AG20443 (cell line): ENCODE measurements around the gene ELFN1.

ENCODE experiments used
- DNase-seq: peaks from one replicate; pipeline ENCODE4 v3.0.0; 2012; ENCODE audit warnings: low spot score, mixed read lengths

ELFN1 gene

GRCh38 chr7:1663857-1664651, 6.0 kb upstream of the ELFN1 start:
- DNase-seq, result no peak

GRCh38 chr7:1664711-1665548, 5.1 kb upstream of the ELFN1 start:
- DNase-seq, result peak; percentile 87

DNA sequence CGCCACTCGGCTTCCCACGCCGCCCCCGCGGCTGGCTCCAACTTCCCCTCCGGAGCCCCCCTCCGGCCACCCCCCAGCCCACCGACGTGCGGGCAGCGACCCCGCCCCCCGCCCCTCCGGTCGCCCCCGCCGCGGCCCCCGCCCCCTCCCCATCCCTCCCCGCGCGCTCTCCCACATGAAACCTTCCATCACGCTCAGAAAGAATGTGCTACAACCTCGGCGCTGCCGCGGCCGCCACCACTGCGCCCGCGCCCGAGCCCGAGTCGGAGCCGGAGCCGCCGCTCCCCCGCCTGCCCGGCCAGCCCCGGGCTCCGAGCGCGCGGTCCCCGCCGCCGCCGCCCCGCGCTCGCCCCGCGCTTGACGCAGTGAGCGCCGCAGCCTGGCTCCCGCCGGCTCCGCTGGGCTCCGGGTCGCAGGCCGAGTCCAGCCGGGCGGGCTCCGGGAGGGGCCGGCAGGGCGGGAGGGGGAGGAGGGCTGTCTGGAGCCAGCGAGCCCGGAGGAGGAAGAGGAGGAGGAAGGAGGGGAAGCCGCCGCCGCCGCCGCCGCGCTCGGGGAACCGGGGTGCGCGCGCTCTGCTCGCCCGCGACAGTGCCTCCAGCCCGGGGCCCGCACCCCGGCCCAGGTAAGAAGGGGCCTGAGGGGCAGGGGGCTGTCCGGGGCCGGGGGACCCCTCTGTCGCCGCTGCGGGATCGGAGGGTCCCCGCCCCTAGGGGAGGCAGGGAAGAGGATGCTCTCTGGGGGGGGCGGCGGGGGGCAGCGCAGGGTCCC, 4.3 kb upstream of the ELFN1 start:
- peak; percentile 80 for DNase-seq

GRCh38 chr7:1666317-1666822, 3.7 kb upstream of the ELFN1 start:
- DNase-seq, result peak; percentile 72

DNA sequence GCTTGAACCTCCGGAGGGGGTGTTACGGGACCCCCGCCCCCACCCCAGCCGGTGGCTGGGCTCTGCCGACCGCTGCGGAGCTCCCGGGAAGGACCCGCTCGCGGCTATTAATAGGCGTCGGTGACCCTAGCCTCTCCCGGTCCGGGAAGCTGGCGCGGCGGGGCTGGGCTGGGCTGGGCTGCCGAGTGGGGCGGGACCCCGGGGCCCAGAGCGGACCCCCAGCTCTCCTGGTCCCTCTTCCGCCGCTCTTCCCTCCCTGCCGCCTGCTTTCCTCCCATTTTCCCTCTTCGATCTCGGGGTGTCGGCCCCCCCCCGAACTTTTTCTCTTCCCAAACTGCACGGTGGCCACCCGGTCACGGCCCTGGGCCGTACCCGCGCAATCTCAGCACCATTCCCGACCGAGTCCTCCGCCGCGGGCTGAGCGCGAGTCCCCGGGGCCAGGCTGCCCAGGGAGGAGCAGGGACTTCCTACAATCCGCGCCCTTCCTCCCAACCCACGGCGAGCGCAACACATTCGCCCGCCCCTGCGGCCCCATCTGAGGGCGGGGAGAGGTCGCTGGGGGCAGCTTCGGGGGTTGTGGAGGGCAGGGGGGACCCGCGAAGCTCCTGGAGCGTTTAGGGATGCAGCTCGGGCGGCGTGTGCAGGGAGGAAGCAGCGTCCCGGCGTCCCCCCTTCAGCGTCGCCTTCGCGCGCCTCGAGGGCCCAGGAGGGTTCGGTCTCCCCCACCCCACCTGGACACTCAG, 3.1 kb upstream of the ELFN1 start:
- peak; percentile 70 for DNase-seq

- no peak for DNase-seq
Measured at GRCh38 chr7:1667566-1668395, 2.3 kb upstream of the ELFN1 start.

GRCh38 chr7:1668396-1669063, 1.5 kb upstream of the ELFN1 start:
- no peak for DNase-seq

DNA sequence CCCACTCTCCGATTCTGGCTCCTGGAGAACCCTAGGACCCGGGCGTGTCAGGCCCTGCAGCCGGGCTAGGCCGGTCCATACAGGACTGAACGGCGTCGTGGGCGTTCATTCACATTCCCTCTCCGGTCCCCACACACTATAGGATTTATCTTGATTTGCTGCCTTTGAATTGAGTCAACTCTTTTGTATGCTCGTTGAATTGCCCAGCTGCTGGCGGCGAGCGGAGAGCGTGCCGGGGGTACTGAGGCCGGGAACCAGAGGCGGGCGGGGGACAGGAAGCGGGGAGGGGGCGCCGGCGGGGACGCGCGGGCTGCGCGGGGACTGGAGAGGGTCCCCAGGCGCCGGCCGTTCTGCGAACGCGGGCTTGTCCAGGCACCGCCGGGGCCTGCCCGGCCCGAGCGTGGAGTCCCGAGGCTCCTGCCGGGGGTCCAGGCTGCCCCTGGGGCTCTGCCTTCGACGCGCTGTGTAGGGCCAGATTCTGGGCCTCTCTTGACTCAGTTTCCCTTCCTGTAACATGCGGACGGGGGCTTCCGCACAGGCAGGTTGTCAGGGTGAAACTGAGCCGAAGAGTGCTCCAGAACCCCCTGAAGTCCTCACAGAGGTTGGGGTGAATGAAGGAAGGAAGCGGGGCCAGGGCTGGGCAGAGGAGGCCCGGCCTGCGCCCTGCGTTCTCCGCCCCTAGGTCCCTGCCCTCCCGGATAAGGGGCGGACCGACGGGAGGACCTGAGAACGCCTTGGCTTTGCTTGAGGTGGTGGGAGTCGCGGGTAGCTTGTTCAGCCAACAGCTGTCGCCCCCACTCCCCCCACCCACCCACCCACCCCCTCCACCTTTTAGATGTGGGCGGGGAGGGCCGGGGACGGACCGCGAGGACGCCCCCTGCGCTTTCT, 769 bp upstream of the ELFN1 start:
- no peak for DNase-seq

DNA sequence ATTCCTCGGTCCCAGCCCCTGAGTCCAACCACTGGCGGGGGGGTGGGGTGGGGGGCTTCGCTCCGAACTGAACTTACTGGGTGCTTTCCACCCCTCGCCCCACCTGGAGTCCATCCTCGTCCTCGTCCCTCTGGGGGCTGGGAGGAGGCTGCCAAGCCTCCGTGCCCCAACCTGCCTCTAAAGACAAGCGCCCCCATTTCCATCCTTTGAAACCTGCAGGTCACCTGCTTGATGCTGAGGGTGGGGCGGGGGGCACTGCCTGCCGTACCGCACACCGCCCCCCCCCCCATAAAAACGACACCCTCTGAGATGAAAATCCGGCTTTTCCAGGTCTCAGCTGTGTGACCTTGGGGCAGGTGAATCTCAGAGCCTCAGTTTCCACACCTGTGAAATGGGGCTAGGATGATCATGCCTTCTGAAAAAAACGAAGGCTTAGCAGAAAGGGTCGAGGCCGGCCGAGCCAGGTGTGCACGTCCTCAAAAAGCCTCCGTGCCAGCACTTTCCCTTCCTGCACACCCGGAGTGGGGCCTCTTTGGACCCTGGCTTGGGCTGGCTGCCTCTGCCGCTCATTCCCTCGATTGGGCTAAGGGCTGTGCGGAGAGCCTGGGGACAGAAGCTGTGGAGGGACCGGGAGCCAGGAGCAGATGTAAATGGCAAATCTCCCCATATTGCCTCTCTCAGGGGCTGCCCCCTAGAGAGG, 967 bp downstream of the ELFN1 start:
- DNase-seq, result no peak

DNA sequence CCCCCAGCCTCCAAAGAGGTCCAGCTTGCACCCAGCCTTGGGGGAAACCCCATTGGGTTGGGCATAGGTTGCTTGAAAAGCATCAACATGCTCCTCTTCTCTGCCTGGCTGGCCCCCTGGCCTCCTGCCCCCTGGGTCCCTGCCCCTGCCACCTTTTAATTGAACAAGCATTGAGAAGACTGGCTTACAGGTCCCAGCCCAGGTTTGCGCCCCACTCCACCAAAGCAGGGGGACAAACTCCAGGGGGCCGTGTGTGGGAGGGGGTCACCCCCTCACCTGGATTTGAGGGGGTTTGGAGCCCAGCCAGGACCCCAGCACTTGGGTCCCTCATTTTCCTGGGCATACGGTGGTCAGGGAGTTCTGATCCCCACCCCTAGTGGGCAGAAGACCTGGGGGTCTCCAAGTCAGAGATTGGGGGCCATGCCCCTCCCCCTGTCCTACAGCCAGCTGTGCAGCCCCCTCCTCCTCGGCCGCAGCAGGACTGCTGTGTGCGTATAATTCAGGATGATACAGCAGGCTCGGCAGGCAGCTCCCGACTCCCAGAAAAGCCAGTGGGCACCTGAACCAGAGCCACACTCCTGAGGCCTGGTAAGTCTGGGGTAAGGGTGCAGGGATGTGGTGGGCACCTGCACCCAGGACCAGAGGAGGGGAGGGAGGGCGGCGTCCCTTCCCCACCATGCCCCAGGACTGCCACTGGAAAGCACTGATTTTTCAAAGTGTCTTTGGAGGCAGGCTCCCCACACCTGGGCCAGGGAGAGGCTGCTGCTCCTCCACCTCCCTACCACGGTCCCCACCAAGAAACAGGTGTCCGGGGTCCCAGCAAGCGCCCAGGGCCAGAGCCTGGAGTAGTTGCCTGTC, 1.7 kb downstream of the ELFN1 start:
- DNase-seq, result no peak

- no peak for DNase-seq
Measured at GRCh38 chr7:1672851-1673486, 2.9 kb downstream of the ELFN1 start.

GRCh38 chr7:1673581-1674118, 3.6 kb downstream of the ELFN1 start:
- DNase-seq, result no peak

GRCh38 chr7:1674161-1675035, 4.3 kb downstream of the ELFN1 start:
- DNase-seq, result no peak

DNA sequence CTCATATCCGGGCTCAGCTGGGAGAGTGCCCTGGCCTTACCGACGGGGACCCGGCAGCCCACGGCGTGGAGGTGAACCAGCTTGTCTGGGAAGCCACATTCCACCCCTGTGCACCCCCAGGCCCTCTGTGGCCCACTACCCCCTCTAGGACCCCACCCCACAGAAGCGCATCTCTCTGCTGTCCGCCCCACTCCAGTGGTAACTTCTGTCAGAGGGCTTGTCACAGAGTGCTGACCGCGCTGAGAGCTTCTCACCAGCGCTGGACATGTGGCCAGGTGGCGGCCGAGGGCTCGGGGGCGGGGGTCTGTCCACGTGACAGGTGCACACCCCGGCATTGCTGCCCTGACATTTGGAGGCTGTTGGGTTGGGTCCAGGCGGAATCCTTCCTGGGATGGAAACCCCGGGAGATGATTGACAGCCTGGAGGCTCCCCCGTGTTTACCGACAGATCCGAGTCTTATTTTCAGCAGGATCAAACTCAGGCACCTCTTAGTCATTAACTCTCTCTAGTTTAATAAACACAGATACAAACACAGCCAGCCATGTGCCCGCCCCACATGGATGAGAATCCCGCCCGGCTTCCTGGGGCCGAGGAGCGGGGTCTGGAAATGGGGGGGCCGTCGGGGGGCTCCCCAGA, 5.1 kb downstream of the ELFN1 start:
- DNase-seq, result no peak
